ENCODE results near the gene PHF21A.
A peak's percentile ranks its signal among the peaks of the same experiment; 100 is the strongest.
"Not testable (repeated sequence)": the region's sequence is repeated elsewhere in the genome, so short reads cannot be mapped to it uniquely, and the experiment has no call there.

Gene PHF21A

GRCh38 chr11:45918331-45918941, 202.8 kb downstream of the PHF21A start:
- DNase-seq = peak; percentile 44

GRCh38 chr11:45917623-45918330, 203.5 kb downstream of the PHF21A start, which contains the start of gene PEX16:
PEX16 (minus strand) TSS chr11:45917877; CDS start chr11:45917811, 66 bp downstream.
- DNase-seq = peak; percentile 93

GRCh38 chr11:45917286-45917622, 204.0 kb downstream of the PHF21A start:
- DNase-seq = no peak

- DNase-seq = no peak
Observed at GRCh38 chr11:45915446-45915845, 205.8 kb downstream of the PHF21A start.

GRCh38 chr11:45913942-45914635, 207.2 kb downstream of the PHF21A start:
- no peak for DNase-seq

- DNase-seq = no peak
Observed at GRCh38 chr11:45913514-45913913, 207.7 kb downstream of the PHF21A start.

- DNase-seq = no peak
Observed at GRCh38 chr11:45910623-45911022, 210.6 kb downstream of the PHF21A start.

GRCh38 chr11:45909594-45910475, 211.4 kb downstream of the PHF21A start:
- no peak for DNase-seq

GRCh38 chr11:45907911-45908370, 213.3 kb downstream of the PHF21A start:
- no peak for DNase-seq

- no peak for DNase-seq
Observed at GRCh38 chr11:45906965-45907611, 214.2 kb downstream of the PHF21A start, which contains the start of gene FREY1. FREY1 (minus strand) TSS chr11:45907271; CDS start chr11:45907245, 26 bp downstream.

- DNase-seq = no peak
Observed at GRCh38 chr11:45906096-45906682, 215.1 kb downstream of the PHF21A start.

GRCh38 chr11:45905576-45905975, 215.7 kb downstream of the PHF21A start:
- not testable (repeated sequence) for DNase-seq

GRCh38 chr11:45905095-45905494, 216.2 kb downstream of the PHF21A start:
- no peak for DNase-seq

- DNase-seq = no peak
Observed at GRCh38 chr11:45904309-45904915, 216.8 kb downstream of the PHF21A start.

GRCh38 chr11:45902452-45903380, 218.5 kb downstream of the PHF21A start:
- no peak for DNase-seq

GRCh38 chr11:45901626-45902025, 219.6 kb downstream of the PHF21A start:
- DNase-seq = no peak

- no peak for DNase-seq
Observed at GRCh38 chr11:45900916-45901617, 220.2 kb downstream of the PHF21A start.

- DNase-seq = not testable (repeated sequence)
Observed at GRCh38 chr11:45900175-45900800, 221.0 kb downstream of the PHF21A start.
